ENCODE results near the gene TCF15. TPM values are rescaled to one million over a fixed set of nuclear protein-coding genes. Genes with fewer than 3 reads are reported as not detected.
A peak's percentile ranks its signal among the peaks of the same experiment; 100 is the strongest.

TCF15 gene
- polyA plus RNA-seq, 2 of the 4 experiments (the other 2 are of a cell fraction) = not detected

DNA sequence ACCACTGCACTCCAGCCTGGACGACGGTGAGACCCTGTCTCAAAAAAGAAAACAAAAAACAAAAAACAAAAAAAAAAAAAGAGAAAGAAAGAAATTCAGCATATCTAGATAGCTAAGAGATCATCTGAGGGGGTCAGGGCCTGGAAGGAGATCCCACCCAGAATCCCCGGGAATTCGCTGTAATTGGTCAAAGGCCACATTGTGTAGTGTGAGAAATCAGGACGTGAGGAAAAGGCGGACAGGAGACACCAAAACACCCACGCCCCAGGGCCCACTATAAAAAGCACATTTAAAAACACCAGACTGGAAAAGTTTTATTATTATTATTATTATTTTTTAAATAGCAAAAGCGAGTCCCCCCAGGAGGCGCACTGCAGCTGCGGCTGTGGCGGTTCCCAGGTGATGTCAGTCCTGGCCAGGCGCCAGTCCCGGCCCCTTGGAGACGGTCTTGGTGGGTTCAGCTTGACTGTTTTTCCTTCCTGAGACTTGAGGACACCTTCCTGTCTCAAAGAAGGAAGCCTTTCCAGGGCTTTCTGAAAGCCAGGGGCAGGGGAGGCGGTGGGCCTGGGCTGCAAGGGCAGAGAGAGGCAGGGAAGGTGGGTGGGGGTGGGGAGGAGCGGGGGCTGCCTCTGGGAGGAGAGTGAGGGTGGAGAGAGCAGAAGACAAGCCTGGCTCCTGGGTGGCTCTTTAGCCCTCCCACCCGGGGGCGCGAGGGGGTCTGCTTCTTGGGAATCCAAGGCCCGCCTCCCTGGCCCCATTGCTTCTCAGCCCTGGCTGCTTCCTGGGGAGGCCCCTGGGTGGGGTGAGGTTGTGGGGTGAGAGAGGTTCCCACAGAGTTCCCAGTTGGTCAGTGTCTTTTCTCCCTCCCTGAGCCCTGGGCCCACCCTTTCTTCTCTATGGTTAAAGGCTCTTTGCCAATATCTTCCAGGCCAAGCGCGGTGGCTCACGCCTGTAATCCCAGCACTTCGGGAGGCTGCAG is 14.5 kb downstream of the TCF15 start:
- no peak overlapping the region for H3K4me3 ChIP-seq
- no peak for FAIRE-seq
- no peak for DNase-seq (ENCODE audit: low read depth in 1 of 2, low spot score in 1 of 2)
- 80% methylated on average over 22 of the region's 24 CpGs for WGBS (ENCODE audit: missing lambda C conversion rate)
- POLR2A ChIA-PET = interaction anchor here (0.6 kb wide), 1 partner anchor 50 kb away, joined by 3 read pairs; no protein-coding TSS in a partner anchor
- no peaks in the 10 kb centered on the region for H3K4me1 ChIP-seq
- no peak overlapping the region for H3K4me2 ChIP-seq
- no peak overlapping the region for H3K27ac ChIP-seq
- H3K9me3 ChIP-seq = no peaks in the 10 kb centered on the region
- no peak for ATAC-seq
- TF ChIP-seq FOXS1 (CRISPR knock-in tag; IDR thresholded peaks at IDR 0.05) = no peak
- TF ChIP-seq MYC (IDR thresholded peaks at IDR 0.05; ENCODE audit: borderline replicate concordance, low read length) = no peak
- no peak for TF ChIP-seq MAFK (IDR thresholded peaks at IDR 0.05; ENCODE audit: partially characterized antibody)
- no peak for TF ChIP-seq FOSL2 (IDR thresholded peaks at IDR 0.05)
- no peak for TF ChIP-seq FOSL2 (CRISPR knock-in tag; IDR thresholded peaks at IDR 0.05)
- no peak for TF ChIP-seq EHF (CRISPR knock-in tag; IDR thresholded peaks at IDR 0.05)
- TF ChIP-seq CBX8 (IDR thresholded peaks at IDR 0.05) = no peak
- TF ChIP-seq, protein P1, sequence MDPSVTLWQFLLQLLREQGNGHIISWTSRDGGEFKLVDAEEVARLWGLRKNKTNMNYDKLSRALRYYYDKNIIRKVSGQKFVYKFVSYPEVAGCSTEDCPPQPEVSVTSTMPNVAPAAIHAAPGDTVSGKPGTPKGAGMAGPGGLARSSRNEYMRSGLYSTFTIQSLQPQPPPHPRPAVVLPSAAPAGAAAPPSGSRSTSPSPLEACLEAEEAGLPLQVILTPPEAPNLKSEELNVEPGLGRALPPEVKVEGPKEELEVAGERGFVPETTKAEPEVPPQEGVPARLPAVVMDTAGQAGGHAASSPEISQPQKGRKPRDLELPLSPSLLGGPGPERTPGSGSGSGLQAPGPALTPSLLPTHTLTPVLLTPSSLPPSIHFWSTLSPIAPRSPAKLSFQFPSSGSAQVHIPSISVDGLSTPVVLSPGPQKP (IDR thresholded peaks at IDR 0.05; ENCODE audit: low read depth, low read length) = no peak
- no peak for TF ChIP-seq RARB (CRISPR knock-in tag; IDR thresholded peaks at IDR 0.05)
- TF ChIP-seq, protein P2, sequence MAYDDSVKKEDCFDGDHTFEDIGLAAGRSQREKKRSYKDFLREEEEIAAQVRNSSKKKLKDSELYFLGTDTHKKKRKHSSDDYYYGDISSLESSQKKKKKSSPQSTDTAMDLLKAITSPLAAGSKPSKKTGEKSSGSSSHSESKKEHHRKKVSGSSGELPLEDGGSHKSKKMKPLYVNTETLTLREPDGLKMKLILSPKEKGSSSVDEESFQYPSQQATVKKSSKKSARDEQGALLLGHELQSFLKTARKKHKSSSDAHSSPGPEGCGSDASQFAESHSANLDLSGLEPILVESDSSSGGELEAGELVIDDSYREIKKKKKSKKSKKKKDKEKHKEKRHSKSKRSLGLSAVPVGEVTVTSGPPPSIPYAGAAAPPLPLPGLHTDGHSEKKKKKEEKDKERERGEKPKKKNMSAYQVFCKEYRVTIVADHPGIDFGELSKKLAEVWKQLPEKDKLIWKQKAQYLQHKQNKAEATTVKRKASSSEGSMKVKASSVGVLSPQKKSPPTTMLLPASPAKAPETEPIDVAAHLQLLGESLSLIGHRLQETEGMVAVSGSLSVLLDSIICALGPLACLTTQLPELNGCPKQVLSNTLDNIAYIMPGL (CRISPR knock-in tag; IDR thresholded peaks at IDR 0.05; ENCODE audit: borderline replicate concordance) = no peak
- CTCF ChIA-PET = interaction anchor here (0.6 to 1.2 kb wide), 4 partner anchors 14 to 1166 kb away, joined by 3 to 4 read pairs (median 3); no protein-coding TSS in a partner anchor

DNA sequence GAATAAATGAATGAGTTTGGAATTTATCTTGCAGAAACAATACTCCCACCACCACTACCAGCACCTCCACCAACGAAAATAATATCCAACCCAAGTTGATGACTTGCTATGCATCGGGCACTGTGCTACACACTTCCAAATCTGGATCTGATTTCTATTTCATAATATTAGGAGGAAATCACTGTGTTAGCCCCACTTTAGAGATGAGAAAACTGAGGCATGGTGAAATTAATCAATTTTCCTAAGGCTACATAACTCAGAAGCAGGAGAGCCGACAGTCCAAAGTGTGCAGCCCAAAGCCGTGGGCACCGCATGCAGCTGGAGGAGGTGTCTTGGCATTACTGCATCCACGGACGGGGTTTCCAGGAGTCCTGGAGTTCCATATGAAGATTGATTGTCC is 17.6 kb downstream of the TCF15 start:
- CTCF ChIA-PET = interaction anchor here (1.2 kb wide), 1 partner anchor 30 kb away, joined by 4 read pairs; no protein-coding TSS in a partner anchor
- POLR2A ChIA-PET = no interaction called here

DNA sequence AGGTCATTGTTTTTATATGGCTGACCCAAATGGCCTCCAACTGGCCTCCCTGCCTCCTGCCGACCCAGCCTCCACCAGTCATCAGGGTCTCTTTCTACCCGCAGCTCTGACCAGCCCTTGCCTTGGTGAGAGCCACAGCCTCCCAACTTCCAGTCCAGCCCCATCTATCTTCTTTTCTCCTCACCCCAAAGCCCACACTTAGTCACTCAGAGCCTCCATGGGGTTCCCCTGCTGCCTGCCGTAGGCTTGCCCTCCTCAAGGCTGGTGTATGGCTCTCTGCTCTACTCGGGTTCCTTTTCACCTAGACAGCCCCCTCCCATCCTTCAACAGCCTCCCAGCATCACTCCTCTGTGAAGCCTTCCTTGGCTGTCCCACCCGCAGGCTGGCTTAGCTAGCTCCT is 18.2 kb downstream of the TCF15 start:
- FAIRE-seq = no peak
- Histone ChIP-seq H3K4me2 (no peak overlapping the region), H3K27ac (no peak overlapping the region), H3K9me3 (no peaks in the 10 kb centered on the region), H3K4me1 (no peaks in the 10 kb centered on the region), H3K4me3 (no peak overlapping the region)
- 45% methylated on average over 5 of the region's 5 CpGs for WGBS (ENCODE audit: missing lambda C conversion rate)
- ChIA-PET CTCF (interaction anchor here (0.6 to 1.2 kb wide), 2 partner anchors 30 to 273 kb away, joined by 3 to 4 read pairs; no protein-coding TSS in a partner anchor), POLR2A (no interaction called here)
- DNase-seq (ENCODE audit: low read depth in 1 of 2, low spot score in 1 of 2) = no peak
- no peak for ATAC-seq
- TF ChIP-seq HOXB5 (CRISPR knock-in tag; IDR thresholded peaks at IDR 0.05) (no peak), POLR2AphosphoS2 (conservative IDR thresholded peaks at IDR 0.05; ENCODE audit: low read length) (no peak), JUN (IDR thresholded peaks at IDR 0.05) (no peak), NR3C1 (IDR thresholded peaks at IDR 0.05) (no peak), CBX2 (IDR thresholded peaks at IDR 0.05; ENCODE audit: borderline replicate concordance, low read depth) (no peak), EP300 (IDR thresholded peaks at IDR 0.05) (no peak), RAD21 (conservative IDR thresholded peaks at IDR 0.05 in 1 of 2, IDR thresholded peaks at IDR 0.05 in 1 of 2) (no peak), POLR2A (IDR thresholded peaks at IDR 0.05; ENCODE audit: low read length) (no peak), HOXA7 (CRISPR knock-in tag; IDR thresholded peaks at IDR 0.05) (no peak), KDM1A (IDR thresholded peaks at IDR 0.05; ENCODE audit: low read depth) (no peak), ZFP36 (IDR thresholded peaks at IDR 0.05; ENCODE audit: borderline replicate concordance, partially characterized antibody) (no peak), RARB (CRISPR knock-in tag; IDR thresholded peaks at IDR 0.05) (no peak)
- TF ChIP-seq, protein P3, sequence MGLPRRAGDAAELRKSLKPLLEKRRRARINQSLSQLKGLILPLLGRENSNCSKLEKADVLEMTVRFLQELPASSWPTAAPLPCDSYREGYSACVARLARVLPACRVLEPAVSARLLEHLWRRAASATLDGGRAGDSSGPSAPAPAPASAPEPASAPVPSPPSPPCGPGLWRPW (IDR thresholded peaks at IDR 0.05) = no peak

More for the DNA sequence above, 17.6 kb downstream of the TCF15 start:
- ATAC-seq (no peak), FAIRE-seq (no peak), DNase-seq (ENCODE audit: low read depth in 1 of 2, low spot score in 1 of 2) (no peak)
- Histone ChIP-seq H3K4me2 (no peak overlapping the region), H3K9me3 (no peaks in the 10 kb centered on the region), H3K27ac (no peak overlapping the region), H3K4me3 (no peak overlapping the region), H3K4me1 (no peaks in the 10 kb centered on the region)
- 53% methylated on average over 7 of the region's 7 CpGs for WGBS (ENCODE audit: missing lambda C conversion rate)
- TF ChIP-seq BHLHE40 (IDR thresholded peaks at IDR 0.05; ENCODE audit: low read depth, low read length) = no peak
- 0 out of 2 replicates have a peak, but pooled peaks have one; percentile 18 for TF ChIP-seq KDM1A (IDR thresholded peaks at IDR 0.05; ENCODE audit: low read depth)
- no peak for TF ChIP-seq RARB (CRISPR knock-in tag; IDR thresholded peaks at IDR 0.05)
- TF ChIP-seq, protein P4, sequence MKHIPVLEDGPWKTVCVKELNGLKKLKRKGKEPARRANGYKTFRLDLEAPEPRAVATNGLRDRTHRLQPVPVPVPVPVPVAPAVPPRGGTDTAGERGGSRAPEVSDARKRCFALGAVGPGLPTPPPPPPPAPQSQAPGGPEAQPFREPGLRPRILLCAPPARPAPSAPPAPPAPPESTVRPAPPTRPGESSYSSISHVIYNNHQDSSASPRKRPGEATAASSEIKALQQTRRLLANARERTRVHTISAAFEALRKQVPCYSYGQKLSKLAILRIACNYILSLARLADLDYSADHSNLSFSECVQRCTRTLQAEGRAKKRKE (CRISPR knock-in tag; IDR thresholded peaks at IDR 0.05; ENCODE audit: low read depth) = no peak
- TF ChIP-seq, protein P5, sequence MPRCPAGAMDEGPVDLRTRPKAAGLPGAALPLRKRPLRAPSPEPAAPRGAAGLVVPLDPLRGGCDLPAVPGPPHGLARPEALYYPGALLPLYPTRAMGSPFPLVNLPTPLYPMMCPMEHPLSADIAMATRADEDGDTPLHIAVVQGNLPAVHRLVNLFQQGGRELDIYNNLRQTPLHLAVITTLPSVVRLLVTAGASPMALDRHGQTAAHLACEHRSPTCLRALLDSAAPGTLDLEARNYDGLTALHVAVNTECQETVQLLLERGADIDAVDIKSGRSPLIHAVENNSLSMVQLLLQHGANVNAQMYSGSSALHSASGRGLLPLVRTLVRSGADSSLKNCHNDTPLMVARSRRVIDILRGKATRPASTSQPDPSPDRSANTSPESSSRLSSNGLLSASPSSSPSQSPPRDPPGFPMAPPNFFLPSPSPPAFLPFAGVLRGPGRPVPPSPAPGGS (IDR thresholded peaks at IDR 0.05) = no peak
